Panc1 (cell line): ENCODE results near the gene MAGI3. TPM values are rescaled to one million over a fixed set of nuclear protein-coding genes. Genes with fewer than 3 reads are reported as not detected.

Experiments used
- ATAC-seq: fragments of 200-7000 bp; cut with Tn5 transposase; 2 replicates; pipeline ENCODE4 v1.9.1; 2020; ENCODE audit warnings: mild to moderate bottlenecking, moderate library complexity
- BruUV-seq: library from RNA; stranded (reverse); fragments of 400-500 nt; replicated peaks from 2 replicates; lab custom pipeline; 2021; lab: Mats Ljungman, UMichigan
- CTCF ChIA-PET: fragments of 300-600 bp; sonication (Branson Sonifier 250); formaldehyde crosslinking; loops from one replicate; lab custom pipeline; 2022; ENCODE audit warnings: antibody characterized with exemption; lab: Charles Lee
- POLR2A ChIA-PET: fragments of 300-600 bp; sonication (Branson Sonifier 250); formaldehyde crosslinking; loops from one replicate; lab custom pipeline; 2022; ENCODE audit warnings: antibody characterized with exemption; lab: Charles Lee
- DNase-seq: peaks from one replicate; pipeline ENCODE4 v3.0.0-alpha.2; 2010; ENCODE audit warnings: low read depth, low spot score
- H3K27ac ChIP-seq: 2 replicates; pipeline ENCODE4 v1.5.1; 2011; ENCODE audit warnings: mild to moderate bottlenecking, low read length, inconsistent platforms
- H3K27me3 ChIP-seq: fragments of 200-500 bp; sonication (Bioruptor generic); 2 replicates; pipeline ENCODE4 v1.6.0; 2014; ENCODE audit warnings: low read length, inconsistent platforms; ENCODE audit not compliant: control insufficient read depth, insufficient read depth
- H3K36me3 ChIP-seq: fragments of 200-500 bp; sonication (Bioruptor generic); 2 replicates; pipeline ENCODE4 v1.5.1; 2014; ENCODE audit warnings: inconsistent platforms, mild to moderate bottlenecking, low read length, moderate library complexity; ENCODE audit not compliant: control insufficient read depth, insufficient read depth
- H3K4me1 ChIP-seq: 2 replicates; pipeline ENCODE4 v1.5.1; 2011; ENCODE audit warnings: inconsistent platforms, mild to moderate bottlenecking, low read length, moderate library complexity; ENCODE audit not compliant: control insufficient read depth, insufficient read depth
- H3K4me3 ChIP-seq, 2 experiments: 2 replicates each; pipeline ENCODE4 v1.5.1; 2011 to 2012; ENCODE audit warnings: low read depth in 2 of 2, low read length in 2 of 2, mild to moderate bottlenecking in 2 of 2, inconsistent platforms in 1 of 2, moderate library complexity in 1 of 2
- H3K9me3 ChIP-seq: fragments of 200-500 bp; sonication (Bioruptor generic); 2 replicates; pipeline ENCODE4 v1.5.1; 2014; ENCODE audit warnings: low read depth, mild to moderate bottlenecking, inconsistent platforms, low read length, moderate library complexity; ENCODE audit not compliant: control insufficient read depth, insufficient read depth
- POLR2AphosphoS5 ChIP-seq: IDR thresholded peaks from 2 replicates; pipeline ENCODE4 v1.6.1; 2012; ENCODE audit warnings: mild to moderate bottlenecking, low read depth, low read length, moderate library complexity
- SIN3A ChIP-seq: IDR thresholded peaks from 2 replicates; pipeline ENCODE4 v1.6.1; 2012; ENCODE audit warnings: low read depth, mild to moderate bottlenecking, low read length, moderate library complexity, borderline replicate concordance; ENCODE audit not compliant: insufficient read depth
- TCF7L2 ChIP-seq: IDR thresholded peaks from 2 replicates; pipeline ENCODE4 v1.6.1; 2011; ENCODE audit warnings: mild to moderate bottlenecking, low read depth, low read length, inconsistent platforms
- in situ Hi-C: cut with HindIII; loops from 2 replicates; pipeline ENCODE4 v1.10.0; 2016; ENCODE audit warnings: low sequenced_read_pairs, low pct_unique_long_range_greater_than_20kb
- intact Hi-C: fragments of 100-400 bp; cut with micrococcal nuclease; formaldehyde crosslinking; loops from one replicate; pipeline ENCODE4 v1.10.0; 2022; ENCODE audit not compliant: unreplicated experiment
- total RNA-seq: library from RNA; stranded (reverse); gene quantifications from one replicate; pipeline ENCODE4 v1.2.1, GENCODE V29; 2021; ENCODE audit not compliant: unreplicated experiment
- TF ChIP-seq, protein P1 (sequence below): fragments of 450-650 bp; IDR thresholded peaks from 2 replicates; pipeline ENCODE4 v1.5.1; 2017; ENCODE audit warnings: mild to moderate bottlenecking
- TF ChIP-seq, protein P2 (sequence below), 2 experiments: IDR thresholded peaks; 2 replicates each; pipeline ENCODE4 v1.6.1; 2011 to 2012; ENCODE audit warnings: low read depth in 2 of 2, control low read depth in 1 of 2, low read length in 1 of 2, mild to moderate bottlenecking in 1 of 2, moderate library complexity in 1 of 2; ENCODE audit not compliant: insufficient read depth in 1 of 2

MAGI3 gene
- total RNA-seq, 1 experiment from 2014 or later = 10.9 TPM

DNA sequence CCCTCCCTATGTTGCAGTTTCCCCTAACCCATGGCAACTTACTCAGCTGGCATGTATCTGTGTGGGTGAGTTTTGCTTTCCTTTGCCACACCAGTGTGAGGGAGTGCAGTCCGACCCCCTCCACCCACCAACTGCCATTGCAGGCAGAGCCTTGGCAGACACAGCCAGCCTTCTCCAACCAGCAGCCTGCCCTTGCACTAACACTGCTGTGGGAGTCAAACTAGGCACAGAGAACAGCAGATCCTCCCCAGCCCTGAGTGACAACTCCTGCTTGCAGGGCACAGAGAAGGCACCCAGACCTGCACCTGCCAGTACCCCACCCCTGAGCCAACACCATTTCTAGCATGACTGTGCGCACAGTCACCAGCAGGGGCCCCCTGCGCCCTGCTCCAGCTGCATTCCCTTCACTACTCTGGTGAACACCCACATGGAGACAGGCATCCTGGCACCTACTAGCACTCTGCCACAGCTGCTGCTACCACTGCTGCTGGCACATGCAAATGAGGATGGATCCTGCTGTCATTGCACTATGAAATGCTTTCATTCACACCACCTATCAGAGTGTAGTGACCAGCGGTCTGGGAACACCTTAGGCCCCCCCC is 98.4 kb downstream of the MAGI3 start:
- ChIA-PET POLR2A (no interaction called here), CTCF (no interaction called here)
- DNase-seq (no peak), ATAC-seq (no peak)
- Histone ChIP-seq H3K4me3 (no peak overlapping the region), H3K27me3 (no peaks in the 10 kb centered on the region), H3K4me1 (no peaks in the 10 kb centered on the region), H3K27ac (no peak overlapping the region), H3K36me3 (no peaks in the 10 kb centered on the region), H3K9me3 (no peaks in the 10 kb centered on the region; the same call in 1 of the 2 replicates)
- BruUV-seq = no TSS peak
- intact Hi-C loops = no loop called here
- TF ChIP-seq TCF7L2 (no peak), POLR2AphosphoS5 (no peak), SIN3A (no peak)
- TF ChIP-seq, protein P1, sequence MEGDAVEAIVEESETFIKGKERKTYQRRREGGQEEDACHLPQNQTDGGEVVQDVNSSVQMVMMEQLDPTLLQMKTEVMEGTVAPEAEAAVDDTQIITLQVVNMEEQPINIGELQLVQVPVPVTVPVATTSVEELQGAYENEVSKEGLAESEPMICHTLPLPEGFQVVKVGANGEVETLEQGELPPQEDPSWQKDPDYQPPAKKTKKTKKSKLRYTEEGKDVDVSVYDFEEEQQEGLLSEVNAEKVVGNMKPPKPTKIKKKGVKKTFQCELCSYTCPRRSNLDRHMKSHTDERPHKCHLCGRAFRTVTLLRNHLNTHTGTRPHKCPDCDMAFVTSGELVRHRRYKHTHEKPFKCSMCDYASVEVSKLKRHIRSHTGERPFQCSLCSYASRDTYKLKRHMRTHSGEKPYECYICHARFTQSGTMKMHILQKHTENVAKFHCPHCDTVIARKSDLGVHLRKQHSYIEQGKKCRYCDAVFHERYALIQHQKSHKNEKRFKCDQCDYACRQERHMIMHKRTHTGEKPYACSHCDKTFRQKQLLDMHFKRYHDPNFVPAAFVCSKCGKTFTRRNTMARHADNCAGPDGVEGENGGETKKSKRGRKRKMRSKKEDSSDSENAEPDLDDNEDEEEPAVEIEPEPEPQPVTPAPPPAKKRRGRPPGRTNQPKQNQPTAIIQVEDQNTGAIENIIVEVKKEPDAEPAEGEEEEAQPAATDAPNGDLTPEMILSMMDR = no peak
- TF ChIP-seq, protein P2, sequence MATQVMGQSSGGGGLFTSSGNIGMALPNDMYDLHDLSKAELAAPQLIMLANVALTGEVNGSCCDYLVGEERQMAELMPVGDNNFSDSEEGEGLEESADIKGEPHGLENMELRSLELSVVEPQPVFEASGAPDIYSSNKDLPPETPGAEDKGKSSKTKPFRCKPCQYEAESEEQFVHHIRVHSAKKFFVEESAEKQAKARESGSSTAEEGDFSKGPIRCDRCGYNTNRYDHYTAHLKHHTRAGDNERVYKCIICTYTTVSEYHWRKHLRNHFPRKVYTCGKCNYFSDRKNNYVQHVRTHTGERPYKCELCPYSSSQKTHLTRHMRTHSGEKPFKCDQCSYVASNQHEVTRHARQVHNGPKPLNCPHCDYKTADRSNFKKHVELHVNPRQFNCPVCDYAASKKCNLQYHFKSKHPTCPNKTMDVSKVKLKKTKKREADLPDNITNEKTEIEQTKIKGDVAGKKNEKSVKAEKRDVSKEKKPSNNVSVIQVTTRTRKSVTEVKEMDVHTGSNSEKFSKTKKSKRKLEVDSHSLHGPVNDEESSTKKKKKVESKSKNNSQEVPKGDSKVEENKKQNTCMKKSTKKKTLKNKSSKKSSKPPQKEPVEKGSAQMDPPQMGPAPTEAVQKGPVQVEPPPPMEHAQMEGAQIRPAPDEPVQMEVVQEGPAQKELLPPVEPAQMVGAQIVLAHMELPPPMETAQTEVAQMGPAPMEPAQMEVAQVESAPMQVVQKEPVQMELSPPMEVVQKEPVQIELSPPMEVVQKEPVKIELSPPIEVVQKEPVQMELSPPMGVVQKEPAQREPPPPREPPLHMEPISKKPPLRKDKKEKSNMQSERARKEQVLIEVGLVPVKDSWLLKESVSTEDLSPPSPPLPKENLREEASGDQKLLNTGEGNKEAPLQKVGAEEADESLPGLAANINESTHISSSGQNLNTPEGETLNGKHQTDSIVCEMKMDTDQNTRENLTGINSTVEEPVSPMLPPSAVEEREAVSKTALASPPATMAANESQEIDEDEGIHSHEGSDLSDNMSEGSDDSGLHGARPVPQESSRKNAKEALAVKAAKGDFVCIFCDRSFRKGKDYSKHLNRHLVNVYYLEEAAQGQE (IDR thresholded peaks at IDR 0.05; ENCODE audit: insufficient read depth in 1 of 2, low read depth in 2 of 2, low read length in 1 of 2) = no peak
- in situ Hi-C loops = no loop called here

DNA sequence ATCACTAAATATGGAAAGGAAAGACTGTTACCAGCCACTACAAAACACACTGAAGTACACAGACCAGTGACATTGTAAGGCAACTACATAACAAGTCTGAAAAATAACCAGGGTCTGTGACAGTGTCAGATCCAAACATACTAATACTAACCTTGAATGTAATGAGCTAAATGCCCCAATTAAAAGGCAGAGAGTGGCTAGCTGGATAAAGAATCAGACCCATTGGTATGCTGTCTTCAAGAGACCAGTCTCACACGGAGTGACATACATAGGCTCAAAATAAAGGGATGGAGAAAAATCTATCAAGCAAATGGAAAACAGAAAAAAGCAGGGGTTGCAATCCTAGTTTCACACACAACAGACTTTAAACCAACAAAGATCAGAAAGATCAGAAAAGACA is 100.1 kb downstream of the MAGI3 start:
- Histone ChIP-seq H3K27ac (no peak overlapping the region), H3K4me3 (no peak overlapping the region), H3K4me1 (no peaks in the 10 kb centered on the region), H3K9me3 (no peaks in the 10 kb centered on the region; the same call in 1 of the 2 replicates), H3K36me3 (no peaks in the 10 kb centered on the region), H3K27me3 (no peaks in the 10 kb centered on the region)
- ChIA-PET CTCF (no interaction called here), POLR2A (no interaction called here)
- in situ Hi-C loops = no loop called here
- no TSS peak for BruUV-seq
- no peak for DNase-seq
- TF ChIP-seq POLR2AphosphoS5 = no peak
- TF ChIP-seq, protein P2 (IDR thresholded peaks at IDR 0.05; ENCODE audit: insufficient read depth in 1 of 2, low read depth in 2 of 2, low read length in 1 of 2) = no peak
- TF ChIP-seq, protein P1 = no peak
- TF ChIP-seq TCF7L2 = no peak
- TF ChIP-seq SIN3A = no peak
- intact Hi-C loops = no loop called here
- no peak for ATAC-seq
